AG09309 (cell line): Measurements from ENCODE around the gene ZNF835.

Experiments
- DNase-seq: peaks from one replicate; pipeline ENCODE4 v3.0.0-alpha.2; 2010; ENCODE audit warnings: low read depth
- H3K4me3 ChIP-seq: 2 replicates; pipeline ENCODE4 v1.5.1; 2011; ENCODE audit warnings: mild to moderate bottlenecking, low read depth, low read length, moderate library complexity; ENCODE audit not compliant: control insufficient read depth
- TF ChIP-seq, protein P1 (sequence below): IDR thresholded peaks from 2 replicates; pipeline ENCODE4 v1.5.1; 2011; ENCODE audit warnings: mild to moderate bottlenecking, low read depth, low read length, inconsistent platforms; ENCODE audit not compliant: insufficient read depth, control insufficient read depth; ENCODE audit errors: missing control alignments

ZNF835 gene

DNA sequence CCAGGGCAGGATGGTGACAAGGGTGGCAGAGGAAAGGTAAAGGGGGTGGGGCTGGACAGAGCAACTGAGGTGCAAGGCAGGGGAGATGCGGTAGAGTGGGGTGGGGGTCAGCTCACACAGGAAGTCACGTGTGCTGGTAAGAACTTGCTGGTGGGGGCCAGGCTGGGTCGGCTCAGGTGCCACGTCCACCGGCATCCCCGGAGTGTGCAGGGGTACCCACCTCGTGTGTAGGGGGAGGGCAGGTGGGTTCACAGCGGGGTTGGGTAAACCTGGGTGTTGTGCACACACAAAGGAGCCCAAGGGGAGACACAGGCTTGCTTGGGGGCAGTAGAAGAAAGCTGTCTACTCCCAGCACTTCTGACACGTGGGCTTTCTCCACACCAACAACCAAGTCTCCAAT lies 2.9 kb downstream of the ZNF835 start:
- TF ChIP-seq, protein P1, sequence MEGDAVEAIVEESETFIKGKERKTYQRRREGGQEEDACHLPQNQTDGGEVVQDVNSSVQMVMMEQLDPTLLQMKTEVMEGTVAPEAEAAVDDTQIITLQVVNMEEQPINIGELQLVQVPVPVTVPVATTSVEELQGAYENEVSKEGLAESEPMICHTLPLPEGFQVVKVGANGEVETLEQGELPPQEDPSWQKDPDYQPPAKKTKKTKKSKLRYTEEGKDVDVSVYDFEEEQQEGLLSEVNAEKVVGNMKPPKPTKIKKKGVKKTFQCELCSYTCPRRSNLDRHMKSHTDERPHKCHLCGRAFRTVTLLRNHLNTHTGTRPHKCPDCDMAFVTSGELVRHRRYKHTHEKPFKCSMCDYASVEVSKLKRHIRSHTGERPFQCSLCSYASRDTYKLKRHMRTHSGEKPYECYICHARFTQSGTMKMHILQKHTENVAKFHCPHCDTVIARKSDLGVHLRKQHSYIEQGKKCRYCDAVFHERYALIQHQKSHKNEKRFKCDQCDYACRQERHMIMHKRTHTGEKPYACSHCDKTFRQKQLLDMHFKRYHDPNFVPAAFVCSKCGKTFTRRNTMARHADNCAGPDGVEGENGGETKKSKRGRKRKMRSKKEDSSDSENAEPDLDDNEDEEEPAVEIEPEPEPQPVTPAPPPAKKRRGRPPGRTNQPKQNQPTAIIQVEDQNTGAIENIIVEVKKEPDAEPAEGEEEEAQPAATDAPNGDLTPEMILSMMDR = no peak
- no peak overlapping the region for H3K4me3 ChIP-seq
- DNase-seq = no peak

DNA sequence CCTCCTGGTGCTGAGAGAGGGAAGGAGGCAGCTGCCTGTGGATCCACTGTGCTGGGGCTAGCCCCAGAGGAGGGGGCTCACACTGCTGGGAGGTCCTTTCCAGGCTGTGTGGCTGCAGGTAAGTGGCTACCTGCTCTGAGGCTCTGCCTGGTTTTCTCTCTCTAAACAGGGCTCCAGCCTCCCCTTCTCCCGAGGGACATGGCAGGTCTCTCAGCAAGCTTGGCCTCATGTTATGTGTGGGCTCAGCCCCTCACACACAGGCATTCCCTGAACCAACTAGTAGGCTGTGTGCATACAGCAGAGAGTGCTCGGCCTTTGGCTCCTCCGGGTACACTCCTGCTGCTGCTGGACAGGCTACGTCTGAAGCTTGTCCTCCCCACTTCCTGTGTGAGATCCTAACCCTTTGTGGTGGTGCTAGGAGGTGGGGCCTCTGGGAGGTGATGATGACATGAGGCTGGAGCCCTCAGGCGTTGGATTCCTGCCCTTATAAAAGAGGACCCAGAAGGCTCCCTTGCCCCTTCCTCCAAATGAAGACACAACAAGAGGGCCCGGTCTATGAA lies 4.2 kb downstream of the ZNF835 start:
- no peak for DNase-seq
- no peak overlapping the region for H3K4me3 ChIP-seq
- TF ChIP-seq, protein P1 = no peak

DNA sequence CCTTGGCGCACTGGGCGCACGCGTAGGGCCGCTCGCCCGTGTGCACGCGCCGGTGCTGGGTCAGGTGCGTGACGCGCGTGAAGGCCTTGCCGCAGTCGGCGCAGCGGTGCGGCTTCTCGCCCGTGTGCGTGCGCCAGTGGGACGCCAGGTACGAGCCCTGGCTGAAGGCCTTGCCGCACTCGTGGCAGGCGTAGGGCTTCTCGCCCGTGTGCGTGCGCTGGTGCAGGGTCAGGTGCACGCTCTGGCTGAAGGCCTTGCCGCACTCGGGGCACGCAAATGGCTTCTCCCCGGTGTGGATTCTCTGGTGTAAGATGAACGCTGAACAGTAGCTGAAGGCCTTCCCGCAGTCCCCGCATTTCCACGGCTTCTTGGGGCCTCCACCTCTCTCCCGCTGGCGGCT lies 7.0 kb downstream of the ZNF835 start:
- H3K4me3 ChIP-seq = no peak overlapping the region
- TF ChIP-seq, protein P1 = no peak
- DNase-seq = no peak

DNA sequence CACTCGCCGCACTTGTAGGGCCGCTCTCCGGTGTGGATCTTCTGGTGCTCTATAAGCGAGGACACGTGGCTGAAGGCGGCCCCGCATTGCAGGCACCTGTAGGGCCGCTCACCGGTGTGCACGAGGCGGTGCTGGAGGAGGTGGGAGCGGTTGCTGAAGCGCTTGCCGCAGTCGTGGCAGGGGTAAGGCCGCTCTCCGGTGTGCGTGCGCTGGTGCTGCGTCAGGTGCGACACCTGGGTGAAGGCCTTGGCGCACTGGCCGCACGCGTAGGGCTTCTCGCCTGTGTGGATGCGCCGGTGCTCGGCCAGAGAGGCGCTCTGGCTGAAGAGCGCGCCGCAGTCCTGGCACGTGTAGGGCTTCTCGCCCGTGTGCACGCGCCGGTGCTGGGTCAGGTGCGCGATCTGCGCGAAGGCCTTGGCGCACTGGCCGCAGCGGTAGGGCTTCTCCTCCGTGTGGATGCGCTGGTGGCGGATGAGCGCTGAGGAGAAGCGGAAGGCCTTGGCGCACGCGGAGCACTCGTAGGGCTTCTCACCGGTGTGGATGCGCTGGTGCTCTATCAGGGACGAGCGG lies 7.5 kb downstream of the ZNF835 start:
- no peak overlapping the region for H3K4me3 ChIP-seq
- DNase-seq = no peak
- TF ChIP-seq, protein P1 = no peak

DNA sequence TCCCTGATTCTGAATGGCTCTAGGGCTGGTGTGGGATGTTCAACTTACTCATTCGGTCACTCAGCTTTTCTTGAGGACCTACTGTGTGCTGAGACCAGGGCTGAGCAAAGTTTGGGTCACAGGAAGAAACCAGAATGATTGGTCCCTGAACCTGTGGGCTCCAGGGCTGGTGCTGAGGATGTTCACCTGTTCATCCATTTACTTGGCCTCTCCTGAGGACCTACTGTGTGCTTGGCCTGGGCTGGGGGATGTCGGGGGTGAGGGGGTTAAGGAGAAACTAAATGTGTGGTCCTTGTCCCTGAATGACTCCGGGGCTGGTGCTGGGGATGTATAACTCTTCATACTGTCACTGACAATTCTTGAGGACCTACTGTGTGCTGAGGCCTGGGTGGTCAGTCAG lies 10.3 kb downstream of the ZNF835 start:
- TF ChIP-seq, protein P1 = no peak
- H3K4me3 ChIP-seq = no peak overlapping the region
- DNase-seq = no peak

DNA sequence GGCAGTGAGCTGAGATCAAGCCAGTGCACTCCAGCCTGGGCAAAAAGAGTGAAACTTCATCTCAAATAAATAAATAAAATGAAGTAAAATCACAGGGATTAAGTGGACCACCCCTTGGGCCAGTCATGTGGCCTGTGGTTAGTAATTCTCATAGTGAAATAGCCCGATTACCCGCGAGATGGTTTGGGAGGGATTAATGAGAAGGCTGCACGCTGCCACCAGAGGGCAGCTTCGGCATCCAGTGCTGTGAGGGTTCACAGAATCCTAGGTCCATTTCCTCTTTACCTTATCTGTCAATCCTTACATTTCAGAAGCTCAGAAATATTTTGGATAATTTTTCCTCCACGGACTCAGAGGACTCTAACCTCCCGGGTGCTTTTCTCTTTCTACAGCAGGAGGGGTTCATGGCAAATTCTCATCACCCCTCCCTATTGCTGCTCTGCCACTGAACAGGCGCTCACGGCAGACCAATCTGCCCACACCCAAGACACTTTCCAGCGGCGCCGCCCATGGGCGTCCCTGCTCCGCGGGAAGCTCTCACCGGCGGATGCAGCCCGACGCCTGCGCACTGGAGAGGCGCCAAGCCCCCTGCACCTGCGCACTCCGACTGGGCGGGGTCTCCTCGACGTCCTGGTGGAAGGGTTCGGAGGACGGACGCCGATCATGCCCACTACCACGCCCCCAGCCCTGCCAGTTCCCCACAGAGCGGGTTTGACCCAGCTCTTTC lies 11.0 kb downstream of the ZNF835 start:
- TF ChIP-seq, protein P1 = no peak
- no peak for DNase-seq
- H3K4me3 ChIP-seq = no peak overlapping the region
